IPS-NIHi11 (cell line): ENCODE measurements around the gene CHL1.

Experiments used
- DNase-seq: peaks from one replicate; pipeline ENCODE4 v3.0.0; 2012; ENCODE audit warnings: mixed read lengths, low spot score

Gene CHL1

GRCh38 chr3:278300-279064 lies 81.9 kb downstream of the CHL1 start:
- no peak for DNase-seq

- DNase-seq, result no peak
These were observed 82.8 kb downstream of the CHL1 start for GRCh38 chr3:279325-279724.

- DNase-seq, result no peak
These were observed 84.1 kb downstream of the CHL1 start for GRCh38 chr3:280681-281080.

GRCh38 chr3:284322-284721 lies 87.8 kb downstream of the CHL1 start:
- DNase-seq, result no peak

GRCh38 chr3:288417-288816 lies 91.9 kb downstream of the CHL1 start:
- DNase-seq, result no peak

- no peak for DNase-seq
These were observed 94.5 kb downstream of the CHL1 start for GRCh38 chr3:291028-291427.

GRCh38 chr3:291646-292436 lies 95.3 kb downstream of the CHL1 start:
- no peak for DNase-seq

- DNase-seq, result no peak
These were observed 97.5 kb downstream of the CHL1 start for GRCh38 chr3:294096-294495.

- no peak for DNase-seq
These were observed 98.0 kb downstream of the CHL1 start for GRCh38 chr3:294581-294980.

- no peak for DNase-seq
These were observed 98.6 kb downstream of the CHL1 start for GRCh38 chr3:295166-295565.

- DNase-seq, result no peak
These were observed 101.0 kb downstream of the CHL1 start for GRCh38 chr3:297585-297984.

- DNase-seq, result no peak
These were observed 103.2 kb downstream of the CHL1 start for GRCh38 chr3:299590-300301.

GRCh38 chr3:307182-307581 lies 110.6 kb downstream of the CHL1 start:
- DNase-seq, result no peak

GRCh38 chr3:308597-309321 lies 112.2 kb downstream of the CHL1 start:
- no peak for DNase-seq

GRCh38 chr3:312160-312733 lies 115.7 kb downstream of the CHL1 start:
- no peak for DNase-seq

GRCh38 chr3:312911-313310 lies 116.3 kb downstream of the CHL1 start:
- DNase-seq, result no peak

- no peak for DNase-seq
These were observed 120.4 kb downstream of the CHL1 start for GRCh38 chr3:317012-317411.

- no peak for DNase-seq
These were observed 122.3 kb downstream of the CHL1 start for GRCh38 chr3:318903-319302.

GRCh38 chr3:324423-324822 lies 127.9 kb downstream of the CHL1 start:
- no peak for DNase-seq

- DNase-seq, result no peak
These were observed 128.9 kb downstream of the CHL1 start for GRCh38 chr3:325495-325894.

- no peak for DNase-seq
These were observed 134.0 kb downstream of the CHL1 start for GRCh38 chr3:330494-331115.
